Right lung (tissue), 5 donors: ENCODE measurements around the gene MAP2K4. TPM values are rescaled to one million over a fixed set of nuclear protein-coding genes. Genes with fewer than 3 reads are reported as not detected.

Source experiments
- DNase-seq, 2 donors: peaks; one replicate each; pipeline ENCODE4 v3.0.0-alpha.2; 2013
- polyA plus RNA-seq, 5 donors: library from polyadenylated mRNA; unstranded; fragments of 120-200 nt; gene quantifications; one replicate each; pipeline versions ENCODE4 v1.2.1 to v1.2.3, GENCODE V29; 2013; ENCODE audit warnings: inconsistent platforms in 1 of 5, low replicate concordance in 1 of 5; ENCODE audit not compliant: insufficient read length in 5 of 5, insufficient read depth in 1 of 5

The MAP2K4 gene
- polyA plus RNA-seq, 5 donors = 28.6 to 41.7 (median 34.6) TPM

DNA sequence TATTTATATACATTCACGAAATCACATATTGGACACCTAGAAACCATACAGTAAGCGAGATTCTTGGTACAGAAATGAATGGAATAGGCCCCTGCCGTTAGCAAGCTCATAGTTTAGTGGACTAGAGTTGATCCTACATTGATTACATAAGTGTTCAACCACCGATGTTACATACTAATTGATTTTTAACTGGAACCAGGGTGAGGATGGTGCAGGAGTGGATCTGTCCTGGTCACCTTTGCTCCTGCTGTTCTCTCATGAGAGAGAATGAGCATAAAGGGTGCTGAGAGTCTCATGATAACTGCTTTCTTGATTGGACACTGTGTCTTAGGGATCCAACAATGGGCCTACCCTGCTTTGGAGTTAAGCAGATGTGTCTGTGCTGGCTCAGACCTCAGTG is 13.9 kb downstream of the MAP2K4 start:
- DNase-seq = no peak

DNA sequence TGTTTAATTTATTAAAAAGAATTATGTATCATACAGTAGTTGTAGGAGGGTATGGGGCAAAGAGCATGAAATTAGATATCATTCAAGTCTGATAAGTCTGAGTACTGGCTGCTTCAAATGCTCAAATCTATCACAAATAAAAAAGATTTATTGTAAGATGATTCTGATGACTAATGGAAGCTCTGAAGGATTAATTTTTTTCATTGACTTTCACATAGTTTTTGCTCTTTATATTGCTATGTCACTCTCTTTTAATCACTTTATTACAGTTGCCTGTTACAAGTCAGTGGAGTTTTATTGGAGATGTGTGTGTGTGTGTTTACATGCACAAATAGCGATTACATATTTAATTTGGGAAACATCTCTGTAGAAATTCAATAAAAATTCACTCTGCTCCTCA is 15.0 kb downstream of the MAP2K4 start:
- DNase-seq = no peak

- DNase-seq = no peak
Measured at GRCh38 chr17:12037970-12038369, 17.3 kb downstream of the MAP2K4 start.

GRCh38 chr17:12040478-12040877 is 19.8 kb downstream of the MAP2K4 start:
- no peak for DNase-seq

GRCh38 chr17:12041312-12041711 is 20.6 kb downstream of the MAP2K4 start:
- DNase-seq = no peak

DNA sequence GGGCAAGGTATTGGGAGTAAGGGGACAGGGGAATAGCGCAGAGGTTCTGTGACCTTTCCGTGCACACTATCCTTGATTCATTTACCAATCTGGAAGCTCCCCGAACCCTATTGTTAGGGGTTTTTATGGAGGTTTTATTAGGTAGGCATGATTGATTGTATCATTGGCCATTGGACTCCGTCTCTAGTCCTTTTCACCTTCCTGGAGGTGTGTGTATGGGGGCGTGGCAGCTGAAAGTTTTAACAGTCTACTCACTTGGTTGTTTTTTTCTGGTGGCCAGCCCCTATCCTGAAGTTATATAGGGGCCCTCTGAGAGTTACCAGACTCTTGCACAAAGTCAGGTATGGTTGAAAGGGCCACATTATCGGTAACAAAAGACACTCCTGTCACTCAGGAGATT is 23.0 kb downstream of the MAP2K4 start:
- no peak for DNase-seq

GRCh38 chr17:12046786-12047185 is 26.1 kb downstream of the MAP2K4 start:
- no peak for DNase-seq

DNA sequence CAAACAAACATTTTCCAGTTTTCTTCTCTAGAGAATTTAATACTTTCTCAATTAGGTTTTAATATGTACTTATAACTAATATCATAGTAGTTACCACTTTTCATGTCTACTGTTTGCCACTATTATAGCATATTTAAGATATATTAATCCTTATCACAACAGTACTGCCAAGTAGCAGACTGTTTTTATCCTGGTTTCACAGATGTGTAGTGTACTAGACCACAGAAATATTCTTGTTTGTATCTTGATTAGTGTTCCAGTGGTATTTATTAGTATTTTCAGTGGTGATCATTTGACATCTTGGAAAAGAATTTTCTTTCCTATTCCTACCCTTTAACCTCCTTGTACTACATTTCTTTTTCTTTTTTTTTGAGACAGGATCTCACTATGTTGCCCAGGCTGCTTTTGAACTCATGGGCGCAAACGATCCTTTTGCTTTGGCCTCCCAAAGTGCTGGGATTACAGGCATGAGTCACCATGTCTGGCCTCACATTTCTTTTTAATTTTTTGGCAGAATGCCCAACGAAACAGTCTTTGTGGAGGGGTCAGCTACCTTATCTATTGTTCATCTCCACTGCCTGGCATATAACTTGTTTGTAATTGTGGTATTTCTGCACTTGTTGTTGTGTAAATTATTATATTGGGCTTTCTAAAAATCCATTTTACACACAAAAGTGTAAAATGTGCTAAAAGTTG is 27.2 kb downstream of the MAP2K4 start:
- DNase-seq = no peak

GRCh38 chr17:12048843-12049473 is 28.3 kb downstream of the MAP2K4 start:
- DNase-seq = no peak

GRCh38 chr17:12050646-12051225 is 30.1 kb downstream of the MAP2K4 start:
- no peak for DNase-seq

GRCh38 chr17:12053552-12053951 is 32.9 kb downstream of the MAP2K4 start:
- DNase-seq = no peak

GRCh38 chr17:12055889-12056288 is 35.2 kb downstream of the MAP2K4 start:
- no peak for DNase-seq

DNA sequence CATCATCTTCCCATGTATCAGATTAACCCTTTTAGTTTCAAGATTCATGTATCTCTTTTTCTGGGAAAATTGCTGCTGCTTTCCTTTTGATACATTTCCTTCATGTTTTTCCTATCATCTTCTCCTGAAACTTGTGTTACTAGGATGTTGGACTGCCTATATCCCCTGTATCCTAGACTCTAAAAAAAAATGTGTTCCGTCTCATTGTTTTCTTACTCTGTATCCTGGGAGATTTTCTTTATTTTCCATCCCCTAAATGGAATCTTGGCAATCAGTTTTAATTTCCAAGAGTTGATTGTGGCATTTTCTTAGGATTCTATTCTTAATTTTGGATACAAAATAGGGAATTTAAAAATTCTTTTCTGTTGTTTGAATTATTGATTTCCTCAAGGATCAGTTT is 36.8 kb downstream of the MAP2K4 start:
- DNase-seq = no peak

GRCh38 chr17:12058535-12058934 is 37.9 kb downstream of the MAP2K4 start:
- no peak for DNase-seq

DNA sequence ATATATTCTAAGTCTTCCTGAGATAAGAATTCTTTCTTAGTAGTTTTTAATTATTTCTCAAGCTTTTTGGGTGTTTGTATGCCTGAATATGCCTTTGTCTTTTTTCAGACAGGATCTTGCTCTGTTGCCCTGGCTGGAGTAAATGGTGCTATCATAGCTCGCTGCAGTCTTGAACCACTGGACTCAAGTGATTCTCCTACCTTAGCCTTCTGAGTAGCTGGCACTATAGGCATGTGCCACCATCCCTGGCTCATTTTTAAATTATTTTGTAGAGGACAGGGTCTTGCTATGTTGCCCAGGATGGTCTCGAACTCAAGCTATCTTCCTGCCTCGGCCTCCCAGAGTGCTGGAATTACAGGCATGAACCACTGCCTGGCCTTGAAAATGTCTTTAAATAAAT is 41.6 kb downstream of the MAP2K4 start:
- DNase-seq = no peak

DNA sequence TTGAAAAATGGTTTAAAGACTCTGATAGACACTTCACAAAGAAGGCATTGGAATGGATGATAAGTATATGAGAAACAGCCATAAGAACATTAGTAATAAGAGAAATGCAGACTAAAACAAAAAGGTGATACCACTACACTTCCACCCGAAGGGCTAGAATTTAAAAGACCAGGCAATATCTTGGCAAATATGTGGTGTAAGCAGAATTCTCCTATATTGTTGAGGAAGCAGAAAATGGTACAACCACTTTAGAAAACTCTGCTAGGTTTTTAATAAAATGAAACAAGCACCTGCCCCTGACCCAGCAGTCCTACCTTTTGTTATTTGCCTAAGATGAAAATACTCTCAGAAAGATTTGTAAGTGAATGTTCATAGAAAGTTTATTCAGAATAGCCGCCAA is 43.7 kb downstream of the MAP2K4 start:
- no peak for DNase-seq

DNA sequence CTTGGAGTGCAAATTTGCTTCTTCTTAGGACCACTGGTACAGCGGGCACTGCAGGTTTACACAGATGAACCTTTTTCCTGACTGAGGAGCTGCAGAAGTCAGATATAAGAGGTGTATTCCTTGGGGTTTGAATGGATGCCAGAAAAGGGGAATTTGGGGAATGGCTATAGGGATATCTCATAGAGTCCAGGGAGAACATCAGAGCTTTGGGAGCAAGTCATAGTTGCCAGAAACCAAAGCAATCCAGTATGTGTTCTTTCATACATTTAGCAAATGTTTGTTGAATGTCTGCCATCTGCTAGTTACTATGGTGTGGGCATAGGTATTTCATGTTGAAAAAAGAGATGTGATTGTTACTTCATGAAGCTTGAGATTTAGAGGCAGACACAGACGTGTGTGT is 46.8 kb downstream of the MAP2K4 start:
- DNase-seq = no peak

GRCh38 chr17:12068946-12069345 is 48.3 kb downstream of the MAP2K4 start:
- no peak for DNase-seq

DNA sequence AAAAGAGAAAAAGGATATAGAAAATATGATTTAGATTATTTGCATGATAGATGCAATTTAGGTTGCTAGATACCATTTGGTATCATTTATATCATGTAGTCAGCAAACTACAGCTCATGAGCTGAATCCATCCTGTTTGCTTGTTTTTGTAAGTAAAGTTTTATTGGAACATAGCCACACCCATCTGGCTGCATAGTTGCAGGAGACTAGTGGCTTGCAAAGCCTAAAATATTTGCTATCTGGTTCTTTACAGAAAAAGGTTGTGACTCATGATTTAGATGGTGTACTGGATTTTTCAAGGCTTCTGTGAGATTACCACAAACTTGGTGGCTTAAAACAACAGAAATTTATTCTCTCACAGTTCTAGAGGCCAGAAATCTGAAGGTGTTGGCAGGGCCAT is 49.9 kb downstream of the MAP2K4 start:
- DNase-seq = no peak

DNA sequence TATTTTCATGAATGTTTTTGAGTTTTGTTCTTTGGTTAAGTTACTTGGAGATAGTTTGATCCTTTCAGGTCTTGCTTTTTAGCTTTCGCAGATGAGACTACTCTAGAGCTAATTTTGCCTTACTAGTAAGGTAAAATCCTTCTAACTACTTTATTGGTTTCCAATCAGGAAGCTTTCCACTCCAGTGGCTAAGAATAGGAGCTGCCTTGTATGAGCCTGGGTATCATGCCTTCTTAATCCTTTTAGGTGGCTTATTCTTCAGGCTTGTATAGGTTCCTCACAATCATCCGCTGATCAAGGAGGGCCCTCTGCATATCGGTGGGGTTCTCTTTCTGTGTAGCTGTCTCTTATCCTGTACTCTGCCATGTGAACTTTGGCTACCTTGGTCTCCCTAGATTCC is 53.7 kb downstream of the MAP2K4 start:
- DNase-seq = no peak

DNA sequence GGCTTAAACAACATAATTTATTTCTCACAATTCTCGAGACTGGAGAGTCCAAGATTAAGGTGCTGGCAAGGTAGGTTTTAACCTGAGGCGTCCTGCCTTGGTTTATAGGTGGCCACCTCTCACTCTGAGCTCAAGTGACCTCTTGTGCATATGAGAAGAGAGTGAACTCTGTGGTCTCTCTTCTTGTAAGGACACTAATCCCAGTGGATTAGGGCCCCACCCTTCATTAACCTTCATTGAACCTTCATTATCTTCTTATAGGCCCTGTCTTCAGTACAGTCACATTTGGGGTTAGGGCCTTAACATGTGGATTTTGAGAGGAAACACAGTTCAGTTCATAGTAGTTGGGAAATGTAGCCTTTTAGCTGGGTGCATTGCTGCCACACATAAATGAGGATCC is 57.1 kb downstream of the MAP2K4 start:
- DNase-seq = no peak

DNA sequence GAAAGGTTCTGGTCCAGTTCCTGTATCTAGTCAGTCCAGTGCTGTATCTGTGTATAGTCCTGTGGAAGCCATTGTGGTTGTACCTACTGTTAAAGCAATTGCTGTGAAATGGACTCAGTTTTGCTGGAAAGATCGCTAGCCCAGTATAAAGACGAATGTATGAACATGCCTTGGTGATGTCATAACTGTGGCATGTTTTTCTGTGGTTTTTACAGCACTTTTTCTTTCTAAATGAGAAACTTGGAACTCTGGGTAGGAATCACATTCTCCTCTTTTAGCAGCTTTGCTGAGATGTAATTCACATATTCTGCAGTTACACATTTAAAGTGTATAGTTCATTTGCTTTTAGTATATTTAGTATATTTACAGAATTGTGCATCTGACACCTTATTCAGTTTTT is 58.1 kb downstream of the MAP2K4 start:
- no peak for DNase-seq

GRCh38 chr17:12081720-12082119 is 61.0 kb downstream of the MAP2K4 start:
- no peak for DNase-seq
